GM18873 (cell line): ENCODE results near the gene SDHC.

Experiments used
- ATAC-seq: cut with Tn5 transposase; IDR thresholded peaks from one replicate; pipeline ENCODE4 v1.9.1; 2021; ENCODE audit warnings: mild to moderate bottlenecking, moderate library complexity, moderate number of reproducible peaks; ENCODE audit not compliant: unreplicated experiment, low FRiP score

SDHC gene, protein sequence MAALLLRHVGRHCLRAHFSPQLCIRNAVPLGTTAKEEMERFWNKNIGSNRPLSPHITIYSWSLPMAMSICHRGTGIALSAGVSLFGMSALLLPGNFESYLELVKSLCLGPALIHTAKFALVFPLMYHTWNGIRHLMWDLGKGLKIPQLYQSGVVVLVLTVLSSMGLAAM

DNA sequence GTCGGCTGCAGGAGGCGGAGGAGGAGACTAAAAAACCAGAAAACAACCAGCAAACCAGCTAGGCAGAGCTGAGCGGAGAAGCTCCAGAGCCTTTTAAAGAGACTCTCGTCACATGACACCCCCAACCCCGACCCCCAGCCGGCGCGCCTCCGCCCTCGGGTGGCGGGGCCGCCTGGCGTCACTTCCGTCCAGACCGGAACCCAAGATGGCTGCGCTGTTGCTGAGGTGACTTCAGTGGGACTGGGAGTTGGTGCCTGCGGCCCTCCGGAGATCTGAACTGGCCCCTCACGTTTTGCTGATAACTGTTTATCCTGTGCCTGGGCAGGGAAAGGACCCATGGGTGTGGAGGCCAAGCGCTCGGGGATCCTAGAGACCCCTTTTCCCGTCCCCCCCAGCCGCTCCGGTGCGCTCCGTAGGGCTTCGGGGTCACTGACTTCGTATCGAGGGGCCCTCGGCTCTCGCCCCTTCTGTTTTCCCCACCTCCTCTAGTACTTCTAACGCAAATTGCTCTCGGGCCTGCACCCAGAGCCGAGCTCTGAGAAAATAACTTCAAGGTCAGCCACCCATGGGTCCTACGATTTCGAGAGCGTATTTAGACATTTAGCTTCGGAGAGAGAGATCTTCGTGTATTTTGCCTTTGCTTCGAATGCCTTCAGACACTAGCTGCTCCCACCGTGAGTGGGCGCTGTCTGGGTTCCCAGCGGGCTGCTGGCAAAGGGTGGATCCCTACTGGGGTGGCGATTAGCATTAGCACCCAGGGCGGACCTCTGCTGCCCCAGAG is at the start of gene SDHC:
TSS of gene SDHC (plus strand) at position 181 of the 781 bp plus-strand sequence. CDS start at position 206, 25 bp downstream.
- ATAC-seq: peak; percentile 74

DNA sequence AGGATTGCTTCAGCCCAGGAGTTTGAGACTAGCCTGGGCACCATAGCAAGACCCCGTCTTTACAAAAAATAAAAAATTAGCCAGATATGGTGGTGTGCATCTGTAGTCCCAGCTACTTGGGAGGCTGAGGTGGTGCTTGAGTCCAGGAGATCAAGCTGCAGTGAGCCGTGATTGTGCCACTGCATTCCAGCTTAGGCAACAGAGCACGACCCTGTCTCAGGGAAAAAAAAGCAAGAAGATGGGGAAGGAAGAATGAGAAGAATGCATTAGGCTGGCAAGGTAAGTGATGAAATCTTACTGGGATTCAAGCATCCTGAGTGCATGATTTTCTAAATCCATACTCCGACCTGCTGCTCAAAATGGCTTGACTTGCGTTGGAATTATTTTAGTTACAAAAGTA is 48.9 kb upstream of the SDHC start:
- no peak for ATAC-seq

DNA sequence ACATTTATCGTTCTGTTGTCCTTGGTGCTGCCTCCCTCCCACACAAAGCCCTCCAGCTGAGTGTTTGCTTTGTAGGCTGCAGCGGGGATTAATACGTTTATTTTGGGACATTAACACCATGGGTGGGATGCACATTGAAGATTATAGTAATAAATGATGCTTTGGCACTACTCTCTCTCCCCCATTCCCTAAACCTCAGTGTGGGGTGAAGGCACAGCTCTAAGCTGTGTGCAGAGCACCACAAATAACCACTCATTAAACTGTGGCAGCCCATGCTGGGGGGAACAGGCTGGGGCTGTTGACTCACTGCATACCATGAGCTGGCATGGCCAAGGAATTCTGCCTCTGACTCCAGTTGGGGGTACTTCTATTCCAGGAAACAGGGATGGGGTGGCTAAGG is 48.0 kb upstream of the SDHC start:
- ATAC-seq: no peak

DNA sequence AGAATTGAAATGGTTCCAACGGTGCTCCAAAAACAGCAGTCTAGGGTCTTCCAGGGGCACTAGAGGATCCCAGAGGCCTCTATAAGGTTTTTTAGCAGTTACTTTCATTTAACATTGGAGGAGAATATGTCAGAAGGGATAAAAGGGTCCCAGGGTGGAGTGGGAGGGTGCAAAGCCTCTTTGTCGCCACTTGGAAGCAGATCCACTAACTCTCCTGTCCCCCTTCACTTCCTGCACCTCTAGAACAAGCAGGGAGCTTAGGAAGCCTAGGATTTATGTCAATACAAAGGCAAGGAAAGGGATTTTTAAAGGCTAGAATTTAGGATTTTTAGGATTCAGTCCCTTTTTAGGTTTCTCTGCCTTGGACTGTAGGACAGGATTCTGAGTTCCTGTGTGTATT is 47.3 kb upstream of the SDHC start:
- ATAC-seq: no peak

DNA sequence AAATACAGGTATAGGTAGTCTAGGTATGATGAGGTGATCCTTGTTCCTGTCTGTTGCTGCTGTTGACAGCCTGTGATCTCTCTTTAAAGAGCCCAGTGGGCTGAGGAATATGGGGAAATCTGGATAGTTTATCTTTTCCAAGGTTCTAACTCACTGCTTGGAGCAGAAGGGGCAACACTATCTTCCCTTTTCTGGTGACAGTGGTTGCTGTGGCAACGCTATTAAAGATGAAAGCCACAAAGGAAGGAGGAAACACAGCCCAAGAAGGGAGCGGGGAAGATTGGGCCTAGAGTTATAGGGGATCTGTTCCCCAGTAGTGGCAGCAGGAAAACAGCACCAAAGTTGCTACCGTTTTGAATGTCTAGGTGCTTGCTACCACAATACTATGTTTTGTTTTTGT is 46.9 kb upstream of the SDHC start:
- no peak for ATAC-seq

DNA sequence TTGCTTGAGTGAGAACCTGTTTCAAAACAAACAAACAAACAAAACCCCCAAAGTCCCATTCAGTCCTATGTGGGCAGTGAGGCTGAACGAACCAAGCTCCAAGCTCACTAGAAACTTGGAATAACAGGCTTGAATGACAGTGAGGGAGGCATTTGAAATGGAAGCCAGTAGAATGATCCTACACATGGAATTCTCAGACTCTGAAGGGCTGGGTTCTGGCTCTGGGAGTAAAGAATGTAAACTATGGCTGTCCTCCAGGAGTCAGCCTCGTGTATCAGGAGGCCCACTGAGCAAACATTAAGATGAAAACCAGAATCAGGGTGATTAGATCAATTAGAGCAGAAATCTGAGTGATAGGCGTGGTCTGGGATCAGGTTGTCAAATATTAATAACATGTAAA is 40.8 kb upstream of the SDHC start:
- ATAC-seq: no peak

DNA sequence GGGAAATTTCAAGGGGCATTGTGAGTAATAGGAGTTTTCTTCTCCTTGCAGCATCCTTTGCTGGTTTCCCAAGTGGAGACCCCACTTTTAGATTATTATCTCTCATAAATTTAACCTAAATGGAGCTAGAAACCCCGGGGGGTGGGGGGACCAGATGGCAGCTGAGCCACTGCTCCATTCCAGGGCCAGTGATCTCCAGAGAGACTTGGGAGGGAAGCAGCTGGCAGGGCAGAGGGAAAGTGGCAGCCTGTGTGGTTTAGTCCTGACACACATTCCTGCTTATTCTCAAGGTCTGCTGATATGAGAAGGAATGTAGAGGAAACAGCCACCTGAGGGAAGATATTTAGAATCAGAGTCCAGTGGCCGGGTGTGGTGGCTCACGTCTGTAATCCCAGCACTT is 39.3 kb upstream of the SDHC start:
- no peak for ATAC-seq

DNA sequence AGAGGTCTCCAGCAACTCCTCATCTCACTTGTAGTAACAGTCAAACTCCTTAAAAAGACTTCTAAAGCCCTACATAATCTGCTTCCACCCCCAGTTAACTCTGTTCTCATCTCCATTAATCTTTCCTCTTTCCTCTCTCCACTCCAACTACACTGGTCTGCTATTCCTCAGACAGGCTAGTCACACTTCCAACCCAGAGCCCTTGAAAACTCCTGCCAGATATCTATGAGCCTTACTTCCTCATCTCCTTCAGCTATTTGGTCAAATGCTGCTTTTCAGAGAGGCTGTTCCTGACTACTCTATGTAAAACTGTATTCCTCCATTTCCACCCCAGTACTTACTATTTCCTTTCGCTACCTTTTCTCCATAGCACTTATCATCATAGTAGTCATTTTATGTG is 31.2 kb upstream of the SDHC start:
- no peak for ATAC-seq

DNA sequence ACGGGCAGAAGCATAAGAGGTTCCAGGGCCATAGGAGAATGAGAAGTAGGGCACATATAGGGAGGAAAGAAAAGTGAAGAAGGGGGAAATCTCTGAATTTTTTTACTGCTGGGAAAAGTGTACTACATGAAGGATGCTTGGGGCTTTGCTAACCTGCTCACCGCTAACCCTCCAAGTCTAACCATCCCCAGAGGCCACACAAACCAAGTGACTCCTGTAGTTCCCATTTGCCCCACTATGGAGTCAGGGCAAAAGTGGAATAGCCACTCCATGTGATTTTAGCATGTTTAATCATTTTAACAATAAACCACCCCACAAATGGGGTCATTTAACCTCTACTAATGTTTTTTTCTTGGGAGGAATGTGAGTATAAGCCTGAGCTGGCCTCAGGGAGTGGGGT is 29.1 kb upstream of the SDHC start:
- ATAC-seq: no peak

DNA sequence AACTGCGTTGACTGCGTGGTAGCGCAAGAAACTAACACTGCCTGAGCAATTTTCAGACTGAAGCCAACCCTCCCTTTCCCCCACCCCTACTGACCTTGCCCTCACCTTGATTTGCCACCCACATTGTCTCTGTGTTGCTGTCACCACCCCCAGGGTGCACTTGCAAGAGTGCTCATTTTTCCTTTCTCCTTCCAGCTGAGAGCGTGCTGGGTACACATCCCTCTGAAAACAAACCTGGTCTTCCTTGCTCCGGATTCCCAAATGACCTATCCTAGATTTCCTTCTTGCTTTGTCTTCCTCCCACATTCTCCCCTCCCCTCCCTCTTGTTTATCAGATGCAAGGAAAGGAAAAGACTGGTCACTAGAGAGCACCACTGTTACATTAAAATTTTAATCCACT is 28.7 kb upstream of the SDHC start:
- ATAC-seq: no peak

DNA sequence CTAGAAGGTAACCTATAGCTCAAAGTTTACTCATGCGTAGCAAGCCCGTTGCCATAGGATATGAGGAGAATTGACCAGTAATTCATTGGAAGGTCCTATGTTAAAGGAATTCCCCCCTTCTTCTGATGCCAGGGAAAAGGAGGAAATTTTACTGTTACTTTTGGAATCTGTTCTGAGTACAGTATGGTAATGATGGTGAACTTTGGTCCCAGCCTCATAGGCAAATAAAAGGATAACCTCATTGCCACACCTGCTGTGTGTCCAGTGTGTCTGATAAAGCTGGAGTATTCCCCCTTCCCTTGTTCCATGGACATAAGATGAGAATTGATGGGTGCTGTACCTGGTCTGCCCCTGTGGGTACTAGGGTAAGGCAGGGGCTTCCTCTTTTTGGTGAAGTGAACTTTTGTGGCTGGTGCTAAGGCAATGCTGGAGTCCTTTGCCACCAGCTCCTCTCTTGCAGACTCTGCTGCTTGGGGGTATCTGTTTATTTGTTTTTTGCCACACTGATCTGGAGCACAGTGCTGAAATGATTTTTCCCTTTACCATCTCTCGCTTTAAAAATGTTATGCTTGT is 26.6 kb upstream of the SDHC start:
- no peak for ATAC-seq

DNA sequence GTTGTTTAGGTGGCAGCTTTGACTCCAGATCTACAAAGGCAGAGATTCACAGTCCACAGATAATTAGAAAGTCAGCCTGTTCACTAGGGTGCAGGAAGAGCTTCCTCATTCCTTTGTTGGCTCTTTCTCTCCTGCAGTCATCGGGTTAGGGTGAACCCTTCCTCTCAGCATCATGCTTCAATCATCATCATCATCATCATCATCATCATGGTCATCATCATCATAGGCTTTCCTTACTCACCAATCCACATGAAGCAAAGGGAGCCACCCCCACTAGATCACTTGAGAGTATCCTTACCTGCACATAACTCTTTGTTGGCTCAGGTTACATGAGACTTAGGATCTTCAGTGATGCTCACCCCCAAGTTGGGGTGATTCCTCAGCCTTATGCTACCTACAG is 23.4 kb upstream of the SDHC start:
- ATAC-seq: no peak

DNA sequence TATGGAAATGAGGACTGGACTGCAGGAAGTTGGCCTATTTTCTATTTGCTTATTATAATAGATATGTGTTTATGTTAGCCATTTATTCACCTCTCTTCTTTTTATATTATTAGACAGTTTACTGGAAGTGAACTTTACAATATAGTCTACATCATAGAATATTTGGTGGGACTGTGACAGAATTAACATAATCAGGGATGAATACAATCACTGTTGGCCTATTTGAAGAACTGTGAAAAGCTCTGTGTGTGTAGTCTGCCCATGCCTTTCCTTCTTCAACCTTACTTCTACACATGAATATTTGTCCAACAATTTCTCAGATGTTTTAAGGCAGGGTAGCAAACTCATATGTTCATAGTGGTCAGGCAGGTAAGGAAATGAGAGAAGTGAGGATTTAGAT is 16.8 kb upstream of the SDHC start:
- no peak for ATAC-seq

DNA sequence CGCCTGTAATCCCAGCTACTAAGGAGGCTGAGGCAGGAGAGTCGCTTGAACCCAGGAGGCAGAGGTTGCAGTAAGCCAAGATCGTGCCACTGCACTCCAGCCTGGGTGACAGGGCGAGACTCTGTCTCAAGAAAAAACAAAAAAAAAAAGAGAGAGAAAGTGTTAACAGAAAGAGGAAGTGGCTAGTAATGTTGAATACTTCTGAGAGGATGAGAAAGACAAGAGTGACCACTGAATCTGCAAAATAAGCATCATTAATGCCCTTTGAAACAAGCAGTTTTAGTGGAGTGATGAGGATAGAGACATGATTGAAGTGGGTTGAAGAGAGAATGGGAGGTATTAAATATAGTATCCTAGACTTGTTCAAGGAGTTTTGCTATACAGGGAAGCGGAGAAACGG is 16.1 kb upstream of the SDHC start:
- no peak for ATAC-seq

DNA sequence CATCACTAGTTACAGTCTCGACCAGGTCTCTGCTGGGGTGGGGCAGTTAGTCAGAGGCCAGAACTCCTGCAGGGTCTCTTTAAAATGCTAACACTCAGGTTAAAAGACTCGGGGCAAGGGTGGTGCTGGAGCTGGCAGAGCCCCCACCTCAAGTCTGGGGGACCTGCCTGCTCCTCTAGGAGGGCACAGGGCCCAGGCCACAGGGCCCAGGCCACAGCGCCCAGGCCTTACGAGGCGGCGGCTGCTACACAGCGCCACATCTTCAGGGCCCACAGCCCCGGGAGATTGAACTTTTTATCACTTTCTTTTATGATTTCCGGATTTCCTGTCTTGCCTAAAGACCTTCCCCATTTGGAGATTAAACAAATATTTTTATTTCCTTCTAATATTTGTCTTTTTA is 14.8 kb upstream of the SDHC start:
- no peak for ATAC-seq

DNA sequence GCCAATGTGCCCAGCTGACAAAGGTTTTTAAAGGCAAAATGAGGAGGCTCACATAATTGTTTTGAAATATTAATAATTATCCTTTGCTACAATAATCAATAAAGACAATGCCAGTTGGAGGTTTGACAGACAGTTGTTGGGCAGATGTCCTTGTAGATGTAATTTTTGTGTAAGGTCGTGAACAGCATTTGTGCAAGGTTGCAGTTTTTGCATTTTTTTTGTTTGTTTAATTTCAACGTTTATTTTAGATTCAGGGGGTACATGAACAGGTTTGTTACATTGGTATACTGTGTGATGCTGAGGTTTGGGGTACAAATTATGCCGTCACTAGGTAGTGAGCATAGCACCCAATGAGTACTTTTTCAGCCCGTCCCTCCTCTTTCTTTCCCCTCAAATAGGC is 13.7 kb upstream of the SDHC start:
- no peak for ATAC-seq

DNA sequence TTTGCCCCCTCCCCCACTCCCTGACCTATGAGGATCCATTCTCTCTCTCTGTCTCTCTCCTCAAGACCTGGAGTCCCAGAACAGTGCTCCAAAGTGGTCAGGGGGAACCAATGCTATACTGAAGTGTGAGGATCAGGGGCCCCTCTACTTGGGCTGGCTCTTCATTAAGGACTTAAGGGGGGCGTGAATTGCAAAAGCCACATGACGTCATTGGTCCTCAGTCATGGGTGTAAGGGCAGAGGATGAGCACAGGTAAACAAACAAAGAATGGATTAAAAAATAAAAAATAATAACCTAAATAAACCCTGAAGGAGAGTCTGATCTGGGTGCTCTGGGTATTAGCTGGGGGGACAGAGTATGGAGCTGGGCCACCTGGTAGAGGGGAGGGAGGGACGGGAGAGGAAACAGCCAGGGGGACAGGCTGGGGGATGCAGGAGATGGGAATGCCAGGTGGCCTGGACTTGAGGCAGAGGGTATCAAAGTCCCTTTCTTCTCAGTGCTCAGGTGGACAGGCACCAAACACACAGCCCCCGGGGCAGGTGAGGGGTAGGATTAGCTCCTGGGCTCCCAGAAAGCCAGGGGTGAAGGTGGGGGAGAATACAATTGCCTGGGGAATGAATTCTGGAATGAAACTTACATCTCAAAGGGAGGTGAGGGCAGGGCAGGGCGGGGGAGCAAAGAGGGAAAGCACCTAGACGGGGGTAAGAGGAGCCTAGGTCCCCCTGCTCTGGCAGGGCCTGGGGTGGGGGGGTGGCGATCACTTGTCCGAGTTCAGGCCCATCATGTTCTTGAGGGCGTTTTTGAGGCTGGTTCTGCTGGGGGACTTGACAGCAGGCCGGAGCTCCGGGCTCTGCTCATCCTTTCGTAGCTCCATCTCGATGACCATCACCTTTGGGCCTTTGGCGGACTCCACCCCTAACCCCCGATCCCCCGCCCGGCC is 9.0 kb upstream of the SDHC start:
- no peak for ATAC-seq

DNA sequence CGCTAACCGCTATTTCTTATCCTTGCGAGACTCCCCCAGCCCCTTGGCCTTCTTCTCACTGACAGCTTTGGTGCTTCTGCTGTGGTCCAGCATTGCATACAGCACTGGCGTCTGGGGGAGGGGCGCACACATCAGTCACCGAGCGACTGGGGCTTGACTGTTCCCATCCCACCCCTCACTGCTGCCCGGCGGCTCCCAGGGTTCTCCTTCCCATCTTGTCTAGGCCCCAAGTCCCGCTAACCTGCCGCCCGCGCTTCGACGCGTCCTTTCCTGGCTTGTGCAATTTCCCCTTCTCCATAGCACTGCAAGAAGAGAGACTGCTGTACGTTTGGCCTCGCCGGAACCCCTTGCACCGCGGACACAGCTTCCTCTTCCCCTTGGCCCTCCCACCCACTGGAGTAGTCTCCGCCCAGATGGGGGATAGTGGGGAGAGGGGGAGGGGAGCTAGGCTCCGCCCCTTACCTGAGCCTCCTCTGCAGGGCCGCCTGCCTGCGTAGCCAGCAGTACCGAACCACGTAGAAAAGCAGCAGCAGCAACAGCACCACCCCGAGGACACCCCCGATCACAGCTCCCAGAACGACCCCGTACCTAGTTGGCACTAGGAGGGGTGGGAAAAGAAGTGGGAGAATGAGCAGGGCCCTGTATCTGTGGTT is 8.2 kb upstream of the SDHC start:
- peak; percentile 49 for ATAC-seq

DNA sequence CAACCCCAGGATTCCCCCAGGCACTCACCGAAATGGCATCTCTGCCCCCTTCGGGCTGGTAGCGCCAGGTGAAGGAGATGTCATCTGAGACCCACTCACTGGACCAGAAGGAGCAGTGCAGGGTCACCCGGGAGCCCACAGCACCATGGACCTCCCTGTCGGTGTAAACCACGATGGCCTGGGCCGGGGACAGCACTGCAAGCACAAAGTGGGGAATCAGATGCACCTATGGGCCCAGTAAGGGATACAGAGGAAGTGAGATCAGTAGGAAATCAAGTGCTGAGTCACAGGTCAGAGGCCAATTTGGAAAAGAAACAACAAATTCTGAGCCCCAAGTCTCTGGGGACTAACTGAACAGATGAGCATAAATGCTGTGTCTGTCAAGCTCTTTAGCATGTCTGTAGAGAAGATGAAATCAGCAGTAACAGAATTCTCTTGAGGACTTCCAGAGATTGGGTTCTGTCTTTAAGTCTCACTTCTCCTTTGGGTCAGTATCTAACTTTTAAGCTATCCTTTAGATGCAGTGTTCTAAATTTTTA is 6.9 kb upstream of the SDHC start:
- ATAC-seq: no peak
